Ovary (tissue), 10 donors: ENCODE data around the gene SEPTIN3. TPM values are rescaled to one million over a fixed set of nuclear protein-coding genes. Genes with fewer than 3 reads are reported as not detected.

ENCODE experiments used
- DNase-seq, 5 donors: peaks; one replicate each; pipeline ENCODE4 v3.0.0-alpha.2; 2019 to 2020
- H3K27ac ChIP-seq, 2 donors: fragments of 200-600 bp; one replicate each; pipeline versions ENCODE4 v1.5.1 to v1.8.0; 2019 to 2022
- H3K27me3 ChIP-seq: fragments of 200-600 bp; one replicate; pipeline ENCODE4 v1.8.0; 2022
- H3K36me3 ChIP-seq: fragments of 200-600 bp; sonication (generic); one replicate; pipeline ENCODE4 v1.5.1; 2019
- H3K4me1 ChIP-seq: one replicate; pipeline ENCODE4 v1.8.1; 2013; ENCODE audit warnings: mild to moderate bottlenecking, moderate library complexity; ENCODE audit not compliant: insufficient read depth
- H3K4me3 ChIP-seq: fragments of 200-600 bp; sonication (generic); one replicate; pipeline ENCODE4 v1.5.1; 2017
- H3K9me3 ChIP-seq, 2 donors: fragments of 200-600 bp in 1 of 2; sonication (generic) in 1 of 2; one replicate each; pipeline versions ENCODE4 v1.5.1 to v1.8.1; 2013 to 2019; ENCODE audit warnings: mild to moderate bottlenecking in 1 of 2, moderate library complexity in 1 of 2
- CTCF ChIP-seq, 3 donors: fragments of 450-650 bp in 2 of 3; fragments of 200-600 bp in 1 of 3; IDR thresholded peaks; one replicate each; pipeline versions ENCODE4 v1.5.1 to v1.8.0; 2016 to 2022; ENCODE audit warnings: antibody characterized with exemption in 3 of 3, mild to moderate bottlenecking in 1 of 3
- EP300 ChIP-seq: sonication (generic); formaldehyde crosslinking; IDR thresholded peaks from one replicate; pipeline ENCODE4 v1.6.1; 2017; ENCODE audit warnings: antibody characterized with exemption
- POLR2A ChIP-seq: fragments of 450-650 bp; IDR thresholded peaks from one replicate; pipeline ENCODE4 v1.6.1; 2017; ENCODE audit warnings: antibody characterized with exemption, mild to moderate bottlenecking, moderate library complexity
- WGBS, 3 donors: extraction: QIAGEN DNeasy Blood & Tissue Kit in 1 of 3; methylation state at CpG; one replicate each; pipeline versions ENCODE4 v1.1.5 to v1.1.7; 2013 to 2017; 5-methylcytosine and 5-hydroxymethylcytosine counted together
- intact Hi-C, 4 donors: fragments of 100-400 bp; cut with DNase I; formaldehyde crosslinking; loops; one replicate each; pipeline versions ENCODE4 v1.11.0 to v1.15.1; 2022 to 2023
- long read RNA-seq, 3 donors: library from polyadenylated mRNA in 2 of 3; unstranded in 2 of 3; transcript quantifications; one replicate each; pipeline ENCODE4 v2.0.0 and lab custom pipeline, GENCODE V29; 2021 to 2026
- polyA plus RNA-seq, 2 donors: library from polyadenylated mRNA; stranded (reverse); fragments of 200-250 nt in 1 of 2; fragments of 350-450 nt in 1 of 2; fragmentation: Illumina TruSeq in 1 of 2; extraction: RNeasy Lipid Tissue Mini Kit (QIAGEN cat#74804) in 1 of 2; gene quantifications; one replicate each; pipeline ENCODE4 v1.2.3, GENCODE V29; 2013 to 2014
- total RNA-seq, 7 donors: library from RNA; depleted of rRNA in 2 of 7; stranded (reverse); fragments of >200 nt in 2 of 7; fragmentation: NEBNext Ultra II Directional in 3 of 7; extraction: Animal tissue kit (Norgen Biotek cat#: 25700) in 3 of 7; gene quantifications; one replicate each; pipeline versions ENCODE4 v1.1.0 to v1.2.4, GENCODE V29; 2016 to 2023
- donor health status: DM: no; HTN: no; CAD: no; lungs with moderate emphysema.
- donor health status: DM: no; HTN: no; CAD: no.
- donor health status: Bipolar disorder and iron deficiency.
- donor health status: DM: yes; HTN: yes; CAD: no.
- donor health status: DM: no; HTN: no; CAD: no.
- donor health status: DM: yes; HTN: yes; CAD: no.

SEPTIN3 gene
- 1 to 10 TPM in 1 of 7 donors, under 1 TPM in 5, not detected in 1; 0.11 to 1.4 (median 0.23) TPM for total RNA-seq
- under 1 TPM; 0.12 to 0.78 TPM for polyA plus RNA-seq
- long read RNA-seq, donor 1 = 0 reads
- long read RNA-seq, donor 2, full-length matches to known transcripts = 2 of 2 reads
- long read RNA-seq, donor 2, partial matches to known transcripts = 0 of 2 reads
- long read RNA-seq, donor 2, other reads (novel, unspliced or antisense) = 0 of 2 reads
- long read RNA-seq, donor 3 = 0 reads

DNA sequence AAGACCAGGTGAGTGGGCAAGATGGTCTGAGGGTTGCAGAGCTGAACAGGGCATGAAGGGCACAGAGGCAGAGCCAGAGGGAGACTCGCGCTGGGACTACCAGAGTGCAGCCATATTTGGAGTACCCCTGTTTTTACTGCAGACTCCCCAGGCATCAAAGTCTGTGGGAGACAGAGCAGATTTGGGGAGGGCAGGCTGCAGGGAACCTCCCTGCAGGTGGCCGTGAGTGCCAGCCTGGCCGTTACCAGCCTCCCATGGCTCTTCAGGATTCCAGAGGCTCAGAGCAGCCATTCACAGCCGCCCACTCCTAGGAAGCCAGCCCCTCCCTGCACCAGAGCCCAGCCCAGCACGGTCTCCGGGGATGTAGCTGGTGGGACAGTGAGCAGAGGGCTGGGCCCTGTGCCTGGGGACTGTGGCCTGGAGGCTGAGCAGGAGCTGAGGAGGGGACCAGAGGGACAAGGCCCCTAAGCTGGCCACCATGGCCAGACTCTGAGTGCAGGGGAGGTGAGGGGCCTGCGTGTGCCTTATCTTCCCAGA lies at the start of gene SEPTIN3:
Gene SEPTIN3 (plus strand): TSS at position 334 of the 537 bp plus-strand sequence. CDS start 2,050 bp downstream, outside the sequence.
- no peak for DNase-seq
- Histone ChIP-seq H3K9me3 (no peaks in the 10 kb centered on the region), H3K27ac (no peak within 1 kb of the TSS), H3K4me3 (no peak within 1 kb of the TSS), H3K36me3 (no peaks in the 10 kb centered on the region), H3K27me3 (no peaks in the 10 kb centered on the region), H3K4me1 (no peaks in the 10 kb centered on the region)
- intact Hi-C loops = no loop called here
- WGBS, 3 donors = 57 to 66% (median 61%) methylated on average over 8 of the region's 8 CpGs
- TF ChIP-seq CTCF (IDR thresholded peaks at IDR 0.05) = no peak
- TF ChIP-seq POLR2A = no peak
- TF ChIP-seq EP300 = no peak

DNA sequence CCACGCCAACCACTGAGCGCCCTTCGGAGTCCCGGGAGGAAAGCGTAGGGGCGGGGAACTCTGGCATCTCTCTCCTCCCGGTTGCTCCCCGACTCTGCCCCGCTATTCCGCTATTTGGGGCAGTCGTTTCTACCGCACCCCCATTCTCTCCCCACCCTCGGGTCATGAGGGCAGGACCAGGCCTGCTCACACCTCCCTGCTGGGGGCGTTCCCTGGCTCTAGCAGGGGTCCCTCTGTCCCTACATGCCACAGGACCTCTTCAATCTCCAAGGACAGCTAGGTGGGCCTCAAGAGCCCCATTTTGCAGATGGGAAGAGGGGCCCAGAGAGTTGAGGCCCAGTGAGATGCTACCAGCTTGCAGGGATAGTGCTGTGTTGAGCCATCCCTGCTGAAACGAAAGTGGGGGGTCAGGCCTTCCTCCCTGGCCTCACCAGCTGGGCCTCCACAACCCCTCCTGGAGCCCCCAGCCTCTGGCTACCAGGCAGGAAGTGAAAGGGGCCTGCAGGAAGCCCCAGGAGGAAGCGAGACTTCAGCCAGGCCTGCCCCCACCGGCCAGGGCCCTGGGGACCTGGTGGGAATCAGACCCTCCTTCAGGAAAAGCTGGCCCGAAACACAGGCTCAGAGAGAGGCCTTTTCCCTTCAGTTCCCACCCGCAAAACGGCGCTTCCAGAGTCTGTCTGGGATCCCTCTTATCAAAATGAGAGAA lies 48.8 kb upstream of the SEPTIN3 start:
- no peak overlapping the region for H3K4me3 ChIP-seq
- intact Hi-C loops = no loop called here
- H3K4me1 ChIP-seq = peaks cover 5% of the 10 kb centered on the region
- TF ChIP-seq POLR2A (no peak), CTCF (IDR thresholded peaks at IDR 0.05) (no peak), EP300 (no peak)
- peaks cover 2% of the 10 kb centered on the region for H3K27me3 ChIP-seq
- DNase-seq = no peak
- 48 to 55% (median 50%) methylated on average over 21 of the region's 21 CpGs for WGBS, 3 donors
- H3K36me3 ChIP-seq = no peaks in the 10 kb centered on the region
- no peaks in the 10 kb centered on the region for H3K9me3 ChIP-seq
- H3K27ac ChIP-seq = no peak overlapping the region

DNA sequence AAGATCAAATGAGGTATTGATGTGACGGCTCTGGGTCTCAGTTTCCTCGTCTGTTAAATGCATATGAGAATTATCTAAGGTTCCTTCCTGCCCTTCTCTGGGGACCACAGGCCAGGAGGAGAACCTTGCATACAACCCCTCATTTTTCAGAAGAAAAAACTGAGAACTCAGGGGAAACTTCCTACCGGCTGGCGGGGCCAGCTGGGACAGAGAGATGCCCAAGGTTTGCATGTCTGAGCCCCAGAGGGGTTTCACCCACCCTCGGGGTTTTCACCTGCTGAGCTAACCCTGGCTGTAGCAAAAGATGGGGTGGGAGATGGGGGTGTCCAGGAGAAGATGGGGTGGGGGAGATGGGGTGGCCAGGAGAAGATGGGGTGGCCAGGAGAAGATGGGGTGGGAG lies 46.9 kb upstream of the SEPTIN3 start:
- no peak overlapping the region for H3K27ac ChIP-seq
- H3K9me3 ChIP-seq = no peaks in the 10 kb centered on the region
- intact Hi-C loops = no loop called here
- H3K36me3 ChIP-seq = no peaks in the 10 kb centered on the region
- no peak for DNase-seq
- TF ChIP-seq POLR2A (no peak), EP300 (no peak), CTCF (IDR thresholded peaks at IDR 0.05) (no peak)
- no peaks in the 10 kb centered on the region for H3K27me3 ChIP-seq
- no peak overlapping the region for H3K4me3 ChIP-seq
- peaks cover 8% of the 10 kb centered on the region for H3K4me1 ChIP-seq
- 87 to 92% (median 89%) methylated on average over 5 of the region's 5 CpGs for WGBS, 3 donors

GRCh38 chr22:41922940-41923594 lies 46.2 kb upstream of the SEPTIN3 start:
- H3K4me1 ChIP-seq = peaks cover 8% of the 10 kb centered on the region
- H3K9me3 ChIP-seq = no peaks in the 10 kb centered on the region
- H3K27ac ChIP-seq = no peak overlapping the region
- no peak for TF ChIP-seq EP300
- no peak for TF ChIP-seq POLR2A
- TF ChIP-seq CTCF (IDR thresholded peaks at IDR 0.05) = no peak
- H3K4me3 ChIP-seq = no peak overlapping the region
- no peak for DNase-seq
- 90 to 91% (median 90%) methylated on average over 4 of the region's 4 CpGs for WGBS, 3 donors
- no peaks in the 10 kb centered on the region for H3K27me3 ChIP-seq
- intact Hi-C loops = no loop called here
- no peaks in the 10 kb centered on the region for H3K36me3 ChIP-seq
